Suprapubic skin (tissue), 4 donors: ENCODE results near the gene CCNB1IP1. TPM values are rescaled to one million over a fixed set of nuclear protein-coding genes. Genes with fewer than 3 reads are reported as not detected.
"Not testable (repeated sequence)": the region's sequence is repeated elsewhere in the genome, so short reads cannot be mapped to it uniquely, and the experiment has no call there.

Experiments used
- DNase-seq, 2 donors: peaks; one replicate each; pipeline ENCODE4 v3.0.0-alpha.2; 2019; ENCODE audit warnings: low spot score in 2 of 2
- H3K27ac ChIP-seq: fragments of 200-600 bp; sonication (generic); one replicate; pipeline ENCODE4 v1.5.1; 2019
- H3K27me3 ChIP-seq: fragments of 200-600 bp; sonication (generic); one replicate; pipeline ENCODE4 v1.5.1; 2019
- H3K36me3 ChIP-seq: fragments of 200-600 bp; sonication (generic); one replicate; pipeline ENCODE4 v1.5.1; 2019
- H3K4me1 ChIP-seq: fragments of 200-600 bp; sonication (generic); one replicate; pipeline ENCODE4 v1.5.1; 2019
- H3K4me3 ChIP-seq: fragments of 200-600 bp; sonication (generic); one replicate; pipeline ENCODE4 v1.5.1; 2019; ENCODE audit warnings: mild to moderate bottlenecking
- H3K9me3 ChIP-seq: fragments of 200-600 bp; sonication (generic); one replicate; pipeline ENCODE4 v1.5.1; 2019
- EP300 ChIP-seq: sonication (generic); formaldehyde crosslinking; IDR thresholded peaks from one replicate; pipeline ENCODE4 v1.6.1; 2017; ENCODE audit warnings: antibody characterized with exemption
- POLR2A ChIP-seq, 2 donors: fragments of 450-650 bp; IDR thresholded peaks; one replicate each; pipeline ENCODE4 v1.6.1; 2017; ENCODE audit warnings: antibody characterized with exemption in 2 of 2, mild to moderate bottlenecking in 2 of 2, moderate library complexity in 2 of 2
- POLR2AphosphoS5 ChIP-seq, 3 donors: sonication (generic); formaldehyde crosslinking; IDR thresholded peaks; one replicate each; pipeline ENCODE4 v1.6.1; 2017; ENCODE audit warnings: antibody characterized with exemption in 3 of 3
- WGBS: methylation state at CpG from one replicate; pipeline ENCODE4 v1.1.5; 2018; 5-methylcytosine and 5-hydroxymethylcytosine counted together
- total RNA-seq, 4 donors: library from RNA; depleted of rRNA; stranded (reverse); fragments of >200 nt; gene quantifications; one replicate each; pipeline ENCODE4 v1.1.0, GENCODE V29; 2016
- TF ChIP-seq, protein P1 (sequence below), 2 donors: fragments of 200-600 bp in 1 of 2; fragments of 450-650 bp in 1 of 2; sonication (generic) in 1 of 2; IDR thresholded peaks; one replicate each; pipeline ENCODE4 v1.5.1; 2016 to 2019; ENCODE audit warnings: antibody characterized with exemption in 2 of 2, mild to moderate bottlenecking in 1 of 2, moderate library complexity in 1 of 2

CCNB1IP1 gene
- total RNA-seq, 4 donors from 2014 or later = 42.5 to 50.3 (median 47.6) TPM

DNA sequence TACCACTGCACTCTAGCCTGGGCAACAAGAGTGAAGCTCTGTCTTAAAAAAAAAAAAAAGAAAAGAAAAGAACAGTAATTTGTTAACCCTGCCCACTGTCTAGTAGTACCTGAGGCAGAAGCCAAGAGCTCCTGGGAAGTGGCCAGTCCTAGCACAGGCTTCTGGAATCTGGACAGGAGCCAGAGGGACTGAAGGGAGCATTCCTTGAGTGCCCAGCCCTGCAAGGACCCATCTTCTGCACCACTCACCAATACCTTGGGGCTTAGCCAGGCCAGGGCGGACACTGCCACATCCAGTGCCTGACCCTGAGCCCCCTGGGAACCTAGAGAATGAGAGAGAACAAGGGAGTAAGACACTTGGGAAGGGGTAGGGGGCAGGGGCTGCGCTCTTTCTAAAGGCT is 44.1 kb upstream of the CCNB1IP1 start:
- no peaks in the 10 kb centered on the region for H3K27me3 ChIP-seq

DNA sequence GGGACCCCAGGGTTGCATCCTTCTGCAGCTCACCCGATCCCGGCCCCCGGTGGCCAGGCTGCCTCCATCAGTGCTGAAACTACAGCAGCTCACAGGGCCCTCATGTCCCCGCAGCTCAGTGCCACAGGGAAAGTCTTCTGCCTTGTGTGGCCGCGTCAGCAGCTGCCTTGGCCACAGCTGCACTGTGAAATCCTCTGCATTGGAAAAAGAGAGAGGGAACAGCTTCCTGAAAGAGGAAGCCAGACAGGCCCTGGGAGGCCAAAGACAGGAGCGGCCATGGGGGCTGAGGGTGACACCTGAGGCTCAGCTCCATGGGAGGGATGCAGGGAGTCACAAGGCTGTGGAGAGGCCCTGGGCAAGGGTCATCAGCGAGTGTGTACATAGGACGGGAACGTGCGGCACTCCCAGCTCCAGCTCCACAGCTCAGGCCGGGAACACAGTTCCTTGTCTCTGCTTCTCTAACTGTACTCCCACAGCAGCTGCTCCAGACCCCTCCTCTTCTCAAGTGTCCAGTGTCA is 43.1 kb upstream of the CCNB1IP1 start:
- Histone ChIP-seq H3K4me3 (no peak overlapping the region), H3K9me3 (no peaks in the 10 kb centered on the region), H3K27me3 (no peaks in the 10 kb centered on the region), H3K36me3 (peaks cover 100% of the 10 kb centered on the region), H3K4me1 (no peaks in the 10 kb centered on the region), H3K27ac (no peak overlapping the region)
- DNase-seq = no peak
- WGBS = 98% methylated on average over 7 of the region's 12 CpGs
- TF ChIP-seq POLR2AphosphoS5 (IDR thresholded peaks at IDR 0.05) (no peak), POLR2A (IDR thresholded peaks at IDR 0.05) (no peak), EP300 (no peak)
- TF ChIP-seq, protein P1, sequence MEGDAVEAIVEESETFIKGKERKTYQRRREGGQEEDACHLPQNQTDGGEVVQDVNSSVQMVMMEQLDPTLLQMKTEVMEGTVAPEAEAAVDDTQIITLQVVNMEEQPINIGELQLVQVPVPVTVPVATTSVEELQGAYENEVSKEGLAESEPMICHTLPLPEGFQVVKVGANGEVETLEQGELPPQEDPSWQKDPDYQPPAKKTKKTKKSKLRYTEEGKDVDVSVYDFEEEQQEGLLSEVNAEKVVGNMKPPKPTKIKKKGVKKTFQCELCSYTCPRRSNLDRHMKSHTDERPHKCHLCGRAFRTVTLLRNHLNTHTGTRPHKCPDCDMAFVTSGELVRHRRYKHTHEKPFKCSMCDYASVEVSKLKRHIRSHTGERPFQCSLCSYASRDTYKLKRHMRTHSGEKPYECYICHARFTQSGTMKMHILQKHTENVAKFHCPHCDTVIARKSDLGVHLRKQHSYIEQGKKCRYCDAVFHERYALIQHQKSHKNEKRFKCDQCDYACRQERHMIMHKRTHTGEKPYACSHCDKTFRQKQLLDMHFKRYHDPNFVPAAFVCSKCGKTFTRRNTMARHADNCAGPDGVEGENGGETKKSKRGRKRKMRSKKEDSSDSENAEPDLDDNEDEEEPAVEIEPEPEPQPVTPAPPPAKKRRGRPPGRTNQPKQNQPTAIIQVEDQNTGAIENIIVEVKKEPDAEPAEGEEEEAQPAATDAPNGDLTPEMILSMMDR (IDR thresholded peaks at IDR 0.05) = no peak

More for the DNA sequence above, 44.1 kb upstream of the CCNB1IP1 start:
- Histone ChIP-seq H3K9me3 (no peaks in the 10 kb centered on the region), H3K36me3 (peaks cover 100% of the 10 kb centered on the region), H3K4me3 (no peak overlapping the region), H3K27ac (no peak overlapping the region), H3K4me1 (no peaks in the 10 kb centered on the region)
- 96% methylated on average over 2 of the region's 2 CpGs for WGBS
- TF ChIP-seq POLR2A (IDR thresholded peaks at IDR 0.05) (no peak), EP300 (no peak), POLR2AphosphoS5 (IDR thresholded peaks at IDR 0.05) (no peak)
- TF ChIP-seq, protein P1 (IDR thresholded peaks at IDR 0.05) = no peak
- no peak for DNase-seq

DNA sequence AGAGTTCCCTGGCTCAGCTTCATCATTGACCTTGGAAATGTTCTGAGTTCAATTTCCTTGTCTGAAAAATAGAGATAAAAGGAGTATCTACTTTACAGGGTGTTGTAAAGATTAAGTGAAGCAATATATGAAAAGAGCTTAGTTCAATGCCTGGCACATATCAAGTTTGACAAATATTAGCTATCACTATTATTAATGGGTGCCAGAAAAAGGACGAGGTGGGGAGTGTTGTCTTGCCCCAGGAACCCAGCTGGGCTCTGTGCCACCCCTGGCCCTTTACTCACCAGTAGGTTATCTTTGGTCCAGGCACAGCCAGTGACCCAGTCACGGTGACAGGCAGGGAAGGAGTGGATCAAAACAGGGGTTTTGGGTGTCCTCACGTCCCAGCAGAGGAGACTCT is 42.4 kb upstream of the CCNB1IP1 start:
- Histone ChIP-seq H3K36me3 (peaks cover 100% of the 10 kb centered on the region), H3K27me3 (no peaks in the 10 kb centered on the region), H3K4me3 (no peak overlapping the region), H3K27ac (no peak overlapping the region), H3K9me3 (no peaks in the 10 kb centered on the region), H3K4me1 (no peaks in the 10 kb centered on the region)
- TF ChIP-seq POLR2AphosphoS5 (IDR thresholded peaks at IDR 0.05) = no peak
- no peak for TF ChIP-seq EP300
- no peak for TF ChIP-seq POLR2A (IDR thresholded peaks at IDR 0.05)
- TF ChIP-seq, protein P1 (IDR thresholded peaks at IDR 0.05) = no peak
- DNase-seq = no peak
- 84% methylated on average over 3 of the region's 3 CpGs for WGBS

DNA sequence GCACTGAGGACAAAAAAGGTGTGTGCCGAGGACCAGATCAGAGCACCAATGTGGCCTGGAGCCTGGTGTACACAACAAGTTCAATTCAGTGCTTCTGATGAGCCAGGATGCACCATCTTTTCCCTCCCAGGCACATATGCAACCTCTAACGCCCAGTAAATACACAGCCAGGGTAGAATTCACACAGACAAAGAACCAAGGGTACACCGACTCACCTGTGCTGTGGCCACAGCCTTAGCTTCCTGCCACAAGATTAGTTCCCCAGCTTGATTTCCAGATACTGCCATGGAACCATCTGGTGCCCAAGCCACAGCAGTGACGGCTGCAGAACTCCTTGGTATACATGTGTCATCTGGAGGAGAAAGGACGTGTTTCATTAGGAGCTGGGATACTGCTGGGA is 39.7 kb upstream of the CCNB1IP1 start:
- Histone ChIP-seq H3K36me3 (peaks cover 100% of the 10 kb centered on the region), H3K4me3 (no peak overlapping the region), H3K27me3 (no peaks in the 10 kb centered on the region), H3K27ac (no peak overlapping the region), H3K4me1 (no peaks in the 10 kb centered on the region), H3K9me3 (no peaks in the 10 kb centered on the region)
- TF ChIP-seq POLR2A (IDR thresholded peaks at IDR 0.05) (no peak), POLR2AphosphoS5 (IDR thresholded peaks at IDR 0.05) (no peak), EP300 (no peak)
- TF ChIP-seq, protein P1 (IDR thresholded peaks at IDR 0.05) = no peak
- WGBS = 90% methylated on average over 4 of the region's 5 CpGs
- DNase-seq = no peak

DNA sequence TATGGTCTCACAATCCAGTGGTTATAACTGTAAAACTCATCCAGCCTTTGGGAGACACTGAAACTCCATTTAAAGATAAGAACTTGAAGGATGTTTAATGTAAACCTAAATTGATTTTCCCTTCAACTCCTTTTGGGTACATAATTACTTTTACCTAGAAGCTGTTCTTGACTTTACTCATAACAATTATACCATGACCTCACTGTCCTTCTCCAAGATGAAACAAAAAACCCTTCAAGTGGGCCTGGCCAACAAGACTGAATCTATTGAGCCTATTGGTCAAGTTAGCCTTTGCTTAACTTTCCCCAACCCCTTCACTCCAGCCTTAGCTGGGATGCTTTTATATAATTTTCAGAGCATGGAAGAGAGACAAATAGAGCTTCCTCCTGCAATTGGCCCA is 32.8 kb upstream of the CCNB1IP1 start:
- Histone ChIP-seq H3K36me3 (peaks cover 68% of the 10 kb centered on the region), H3K4me3 (no peak overlapping the region), H3K9me3 (no peaks in the 10 kb centered on the region), H3K27ac (no peak overlapping the region), H3K27me3 (no peaks in the 10 kb centered on the region), H3K4me1 (no peaks in the 10 kb centered on the region)
- TF ChIP-seq POLR2AphosphoS5 (IDR thresholded peaks at IDR 0.05) (no peak), POLR2A (IDR thresholded peaks at IDR 0.05) (no peak), EP300 (no peak)
- TF ChIP-seq, protein P1 (IDR thresholded peaks at IDR 0.05) = no peak
- DNase-seq = no peak

DNA sequence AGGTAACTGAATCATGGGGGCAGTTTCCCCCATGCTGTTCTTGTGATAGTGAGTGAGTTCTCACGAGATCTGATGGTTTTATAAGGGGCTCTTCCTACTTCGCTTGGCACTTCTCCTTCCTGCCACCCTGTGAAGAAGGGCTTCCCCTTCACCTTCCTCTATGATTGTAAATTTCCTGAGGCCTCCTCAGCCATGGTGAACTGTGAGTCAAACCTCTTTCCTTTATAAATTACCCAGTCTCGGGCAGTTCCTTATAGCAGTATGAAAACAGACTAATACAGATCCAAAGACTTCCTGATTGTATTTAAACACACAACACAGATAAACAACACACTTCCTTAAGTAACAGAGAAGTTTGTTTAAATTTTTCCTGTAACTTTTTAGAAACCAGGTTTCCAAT is 25.4 kb upstream of the CCNB1IP1 start:
- H3K9me3 ChIP-seq, DNase-seq, H3K4me1 ChIP-seq, H3K27me3 ChIP-seq, H3K27ac ChIP-seq, H3K4me3 ChIP-seq: not testable (repeated sequence)
- WGBS = 63% methylated on average over 3 of the region's 3 CpGs
- peaks cover 65% of the 10 kb centered on the region for H3K36me3 ChIP-seq
